Activated naive CD4-positive, alpha-beta T cell treated with anti-CD3 and anti-CD28 coated beads for 36 hours (primary cell): ENCODE measurements around the gene MAFB. TPM values are rescaled to one million over a fixed set of nuclear protein-coding genes. Genes with fewer than 3 reads are reported as not detected.

Source experiments
- CTCF ChIA-PET: fragments of 350-600 bp; sonication (Branson Sonifier 250); formaldehyde crosslinking; loops from one replicate; lab custom pipeline; 2021; ENCODE audit warnings: antibody characterized with exemption; lab: Charles Lee
- DNase-seq: peaks from one replicate; pipeline ENCODE4 v3.0.0-alpha.2; 2020
- H3K27ac Mint-ChIP-seq: one replicate; pipeline ENCODE4 v1.8.0; 2021; ENCODE audit warnings: mild to moderate bottlenecking, mixed read lengths
- H3K27me3 Mint-ChIP-seq: one replicate; pipeline ENCODE4 v1.8.0; 2021; ENCODE audit warnings: low read depth, mixed read lengths
- H3K36me3 Mint-ChIP-seq: one replicate; pipeline ENCODE4 v1.8.0; 2021; ENCODE audit warnings: low read depth, mixed read lengths
- H3K4me1 Mint-ChIP-seq: one replicate; pipeline ENCODE4 v1.8.0; 2021; ENCODE audit warnings: low read depth, mixed read lengths
- H3K4me3 Mint-ChIP-seq: one replicate; pipeline ENCODE4 v1.8.0; 2021; ENCODE audit warnings: mild to moderate bottlenecking, moderate library complexity, mixed read lengths
- H3K9me3 Mint-ChIP-seq: one replicate; pipeline ENCODE4 v1.8.0; 2021; ENCODE audit warnings: mixed read lengths
- intact Hi-C: fragments of 100-400 bp; cut with micrococcal nuclease; formaldehyde crosslinking; loops from one replicate; pipeline ENCODE4 v1.15.1; 2023
- total RNA-seq, 2 experiments: library from RNA; stranded (reverse); gene quantifications; one replicate each; pipeline ENCODE4 v1.2.3, GENCODE V29; 2021

Gene MAFB
- total RNA-seq, 2 experiments from 2014 or later, result not detected

DNA sequence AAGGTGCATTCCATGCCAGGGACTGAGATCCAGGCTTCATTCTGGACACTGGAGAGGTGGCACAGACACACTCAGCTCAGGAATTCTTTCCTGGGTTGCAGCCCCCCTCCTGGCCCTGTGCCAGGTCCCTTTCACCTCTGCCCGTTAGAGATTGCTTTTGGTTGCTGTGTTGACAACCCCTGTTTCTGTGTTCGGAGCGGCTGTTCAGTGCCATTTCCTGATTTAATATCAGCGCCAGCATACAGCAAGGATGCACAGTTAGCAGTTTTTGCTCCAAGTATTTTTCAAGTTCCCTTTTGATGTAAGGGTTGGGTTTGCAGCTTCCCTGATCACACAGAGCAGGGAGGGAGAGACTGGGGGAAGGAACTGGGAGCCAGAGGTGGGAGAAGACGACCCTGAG is 8.5 kb upstream of the MAFB start:
- Mint-ChIP-seq H3K27ac (no peak overlapping the region), H3K36me3 (no peaks in the 10 kb centered on the region), H3K27me3 (peaks cover 36% of the 10 kb centered on the region), H3K4me3 (no peak overlapping the region), H3K4me1 (no peaks in the 10 kb centered on the region), H3K9me3 (no peaks in the 10 kb centered on the region)
- intact Hi-C loops, result no loop called here
- DNase-seq, result no peak
- CTCF ChIA-PET, result no interaction called here

- CTCF ChIA-PET, result no interaction called here
- intact Hi-C loops, result no loop called here
- H3K4me1 Mint-ChIP-seq, result peaks cover under 1% of the 10 kb centered on the region
- no peaks in the 10 kb centered on the region for H3K9me3 Mint-ChIP-seq
- no peaks in the 10 kb centered on the region for H3K36me3 Mint-ChIP-seq
- peaks cover 59% of the 10 kb centered on the region for H3K27me3 Mint-ChIP-seq
- H3K4me3 Mint-ChIP-seq, result no peak overlapping the region
- H3K27ac Mint-ChIP-seq, result no peak overlapping the region
- no peak for DNase-seq
Measured at GRCh38 chr20:40695214-40695613, 6.2 kb upstream of the MAFB start.

- H3K27ac Mint-ChIP-seq, result no peak overlapping the region
- DNase-seq, result no peak
- CTCF ChIA-PET, result no interaction called here
- intact Hi-C loops, result loop anchor here (5.0 kb wide), 3 partner anchors 427 to 1427 kb away; no protein-coding TSS in a partner anchor
- H3K36me3 Mint-ChIP-seq, result no peaks in the 10 kb centered on the region
- peaks cover 68% of the 10 kb centered on the region for H3K27me3 Mint-ChIP-seq
- peaks cover 7% of the 10 kb centered on the region for H3K4me1 Mint-ChIP-seq
- H3K4me3 Mint-ChIP-seq, result no peak overlapping the region
- H3K9me3 Mint-ChIP-seq, result no peaks in the 10 kb centered on the region
Measured at GRCh38 chr20:40694246-40694645, 5.2 kb upstream of the MAFB start.

DNA sequence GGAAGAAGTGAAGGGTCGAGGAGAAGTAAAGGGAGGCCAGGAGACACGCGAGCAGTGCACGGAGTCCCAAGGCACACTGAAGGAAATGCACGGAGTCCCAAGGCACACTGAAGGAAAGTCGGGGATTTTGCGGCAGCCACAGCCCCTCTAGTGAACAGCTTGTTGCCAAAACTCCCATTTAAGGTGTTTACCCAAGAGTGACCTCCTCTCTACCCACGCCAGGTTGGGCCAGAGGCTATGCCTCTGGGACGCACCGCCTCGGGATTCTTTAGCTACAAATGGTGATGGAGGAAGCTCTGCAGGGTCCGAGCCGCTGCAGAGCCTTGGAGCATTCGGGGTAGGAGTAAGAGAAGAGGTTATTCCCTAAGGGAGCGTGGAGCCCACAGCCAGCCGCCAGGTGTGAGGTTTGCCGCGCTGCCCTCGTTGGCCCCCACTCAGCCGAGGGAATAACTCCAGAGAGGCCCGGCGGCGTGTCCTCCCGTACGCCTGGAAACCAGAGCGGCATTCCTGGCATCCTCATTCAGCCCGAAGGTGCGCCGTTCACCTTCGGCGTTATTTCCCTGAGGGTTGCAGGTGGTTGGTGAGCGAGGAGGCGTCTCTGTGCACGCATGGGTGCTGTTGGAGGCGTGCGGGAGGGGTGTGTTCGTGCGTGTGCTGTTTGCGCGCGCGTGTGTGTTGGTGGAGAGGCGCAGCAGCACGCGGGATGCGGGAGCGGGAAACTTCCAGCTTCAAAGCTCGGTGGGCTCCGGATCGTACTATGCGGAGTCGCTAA is 3.4 kb upstream of the MAFB start:
- Mint-ChIP-seq H3K36me3 (no peaks in the 10 kb centered on the region), H3K27ac (no peak overlapping the region), H3K9me3 (no peaks in the 10 kb centered on the region), H3K4me1 (peaks cover 11% of the 10 kb centered on the region), H3K4me3 (no peak overlapping the region), H3K27me3 (peaks cover 73% of the 10 kb centered on the region)
- CTCF ChIA-PET, result no interaction called here
- no peak for DNase-seq
- intact Hi-C loops, result loop anchor here (5.0 kb wide), 3 partner anchors 425 to 1425 kb away; no protein-coding TSS in a partner anchor

GRCh38 chr20:40691566-40692239 is 2.7 kb upstream of the MAFB start:
- intact Hi-C loops, result loop anchor here (2.0 to 5.0 kb wide), 4 partner anchors 424 to 1424 kb away; no protein-coding TSS in a partner anchor
- DNase-seq, result no peak
- peaks cover 75% of the 10 kb centered on the region for H3K27me3 Mint-ChIP-seq
- H3K27ac Mint-ChIP-seq, result no peak overlapping the region
- no peak overlapping the region for H3K4me3 Mint-ChIP-seq
- CTCF ChIA-PET, result no interaction called here
- no peaks in the 10 kb centered on the region for H3K36me3 Mint-ChIP-seq
- no peaks in the 10 kb centered on the region for H3K9me3 Mint-ChIP-seq
- H3K4me1 Mint-ChIP-seq, result peaks cover 11% of the 10 kb centered on the region

DNA sequence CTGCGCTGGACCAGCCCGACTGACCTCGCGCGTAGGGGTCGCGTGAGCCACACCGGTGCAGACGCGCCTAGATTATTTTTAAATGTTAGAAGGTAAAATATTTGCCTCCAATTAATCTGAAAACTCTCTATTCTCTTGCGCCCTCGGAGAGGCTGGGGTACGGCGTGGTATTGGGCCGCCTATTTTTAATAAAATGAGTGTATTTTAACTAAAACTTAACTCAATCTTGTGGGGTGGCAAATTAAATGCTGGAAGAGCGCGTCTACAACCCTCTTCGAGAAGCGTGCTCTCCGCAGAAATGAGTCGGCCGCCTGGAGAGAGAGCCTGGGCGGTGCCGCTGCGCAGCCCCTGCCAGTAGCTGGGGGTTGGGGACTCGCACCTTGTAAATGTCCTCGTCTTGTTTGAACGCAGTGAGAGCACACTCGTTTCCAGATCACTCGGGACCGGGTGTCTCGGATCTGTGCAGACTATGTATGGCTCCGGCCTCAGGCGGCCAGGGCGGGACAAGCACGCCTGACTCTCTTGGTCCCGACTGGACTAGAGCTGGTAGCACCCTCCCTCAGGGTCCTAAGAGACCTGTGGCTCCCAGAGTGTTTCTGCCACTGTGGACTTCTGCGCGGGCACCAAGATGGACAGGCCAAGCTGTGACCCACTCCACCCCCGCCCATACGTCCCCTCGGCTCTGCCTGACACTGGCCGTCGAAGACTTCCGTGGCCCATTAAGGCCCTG is 2.0 kb upstream of the MAFB start:
- Mint-ChIP-seq H3K4me3 (no peak overlapping the region), H3K27me3 (peaks cover 78% of the 10 kb centered on the region)

DNA sequence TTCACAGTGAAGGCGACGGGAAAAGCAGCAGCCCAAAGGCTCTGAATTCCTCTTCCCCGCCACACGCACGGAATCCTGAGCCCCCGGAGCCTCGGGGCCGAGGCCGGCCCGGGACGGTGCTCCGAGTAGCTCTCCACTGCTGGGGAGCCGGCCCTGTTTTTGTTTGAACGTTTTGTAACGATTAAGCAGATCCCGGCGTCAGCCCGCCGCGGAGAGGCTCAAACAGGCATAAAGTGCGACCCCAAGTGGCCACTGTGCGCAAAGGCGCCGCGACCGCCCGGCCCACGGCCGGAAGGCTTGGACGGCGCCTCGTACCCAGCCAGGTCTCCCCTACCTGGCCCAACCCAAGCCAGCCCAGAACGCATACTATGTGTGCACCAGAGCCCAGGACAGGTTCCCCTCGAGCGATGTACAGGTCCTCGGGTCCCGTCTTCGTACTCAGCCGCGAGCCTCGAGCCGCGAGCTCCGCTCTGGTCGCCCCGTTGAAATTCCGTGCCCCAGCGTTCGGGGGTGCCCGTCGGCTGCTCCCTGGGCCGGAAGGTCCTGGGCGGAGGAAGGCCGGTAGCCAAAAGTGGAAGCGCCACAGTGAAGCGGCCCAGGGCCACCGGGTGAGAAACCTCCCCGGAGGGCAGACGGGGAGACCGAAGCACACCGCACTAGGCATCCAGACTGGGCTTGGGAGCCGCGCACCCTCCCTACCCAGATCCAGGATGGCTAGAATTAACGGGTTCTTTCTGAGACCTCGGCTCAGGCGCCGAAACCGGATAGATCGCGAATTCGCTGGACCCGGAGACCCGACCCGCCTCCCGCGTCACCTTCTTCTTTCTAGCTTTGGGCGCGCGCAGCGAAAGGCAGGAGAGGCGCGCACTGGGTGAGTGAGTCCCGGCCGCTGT is 1.2 kb upstream of the MAFB start:
- Mint-ChIP-seq H3K9me3 (no peaks in the 10 kb centered on the region), H3K4me1 (peaks cover 11% of the 10 kb centered on the region), H3K27ac (no peak overlapping the region), H3K4me3 (peak overlapping the region; percentile 64), H3K27me3 (peaks cover 76% of the 10 kb centered on the region), H3K36me3 (no peaks in the 10 kb centered on the region)
- DNase-seq, result peak; percentile 85
- CTCF ChIA-PET, result interaction anchor here (0.7 to 1.1 kb wide), 2 partner anchors 253 to 1421 kb away, joined by 3 to 4 read pairs; no protein-coding TSS in a partner anchor
- intact Hi-C loops, result loop anchor here (2.0 to 5.0 kb wide), 6 partner anchors 272 to 1963 kb away; no protein-coding TSS in a partner anchor

More for the DNA sequence above, 2.0 kb upstream of the MAFB start:
- no peak overlapping the region for H3K27ac Mint-ChIP-seq
- no peaks in the 10 kb centered on the region for H3K36me3 Mint-ChIP-seq
- intact Hi-C loops, result loop anchor here (2.0 to 5.0 kb wide), 4 partner anchors 424 to 1424 kb away; no protein-coding TSS in a partner anchor
- H3K4me1 Mint-ChIP-seq, result peaks cover 11% of the 10 kb centered on the region
- CTCF ChIA-PET, result no interaction called here
- DNase-seq, result no peak
- no peaks in the 10 kb centered on the region for H3K9me3 Mint-ChIP-seq

- CTCF ChIA-PET, result interaction anchor here (0.6 kb wide), 2 partner anchors 44 to 618 kb away, joined by 4 read pairs; no protein-coding TSS in a partner anchor
- no peak overlapping the region for H3K27ac Mint-ChIP-seq
- H3K27me3 Mint-ChIP-seq, result peaks cover 76% of the 10 kb centered on the region
- no peak for DNase-seq
- intact Hi-C loops, result loop anchor here (5.0 kb wide), 2 partner anchors 274 to 1961 kb away; no protein-coding TSS in a partner anchor
- no peaks in the 10 kb centered on the region for H3K9me3 Mint-ChIP-seq
- no peaks in the 10 kb centered on the region for H3K36me3 Mint-ChIP-seq
- H3K4me3 Mint-ChIP-seq, result peak overlapping the region; percentile 45
- H3K4me1 Mint-ChIP-seq, result peaks cover 17% of the 10 kb centered on the region
Measured at GRCh38 chr20:40688129-40689099, 622 bp downstream of the MAFB start.

- peaks cover 76% of the 10 kb centered on the region for H3K27me3 Mint-ChIP-seq
- H3K4me1 Mint-ChIP-seq, result peaks cover 20% of the 10 kb centered on the region
- H3K4me3 Mint-ChIP-seq, result no peak overlapping the region
- H3K36me3 Mint-ChIP-seq, result no peaks in the 10 kb centered on the region
- H3K27ac Mint-ChIP-seq, result no peak overlapping the region
- CTCF ChIA-PET, result interaction anchor here (0.7 kb wide), 1 partner anchor 1440 kb away, joined by 3 read pairs; no protein-coding TSS in a partner anchor
- H3K9me3 Mint-ChIP-seq, result no peaks in the 10 kb centered on the region
- no peak for DNase-seq
- intact Hi-C loops, result loop anchor here (5.0 kb wide), 2 partner anchors 275 to 1960 kb away; no protein-coding TSS in a partner anchor
Measured at GRCh38 chr20:40687384-40688128, 1.5 kb downstream of the MAFB start.

DNA sequence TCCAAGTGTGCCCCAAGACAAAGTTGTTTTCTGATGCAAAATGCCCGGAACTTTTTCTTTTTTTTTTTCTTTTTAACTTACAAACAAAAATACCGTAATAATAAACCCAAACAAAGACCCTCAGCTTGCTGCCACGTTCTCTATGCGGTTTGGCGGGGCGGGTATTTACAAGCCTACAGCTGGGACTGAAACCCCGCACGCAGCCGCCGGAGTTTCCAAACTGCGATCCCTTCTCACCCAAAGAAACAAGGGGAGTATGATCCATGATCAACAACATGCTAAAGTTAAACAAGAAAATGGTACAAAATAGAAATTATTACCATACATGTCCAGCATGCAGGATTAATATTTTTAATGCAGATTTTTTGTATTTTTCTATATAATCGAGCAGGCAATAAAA is 2.1 kb downstream of the MAFB start:
- CTCF ChIA-PET, result interaction anchor here (0.7 kb wide), 1 partner anchor 1439 kb away, joined by 3 read pairs; no protein-coding TSS in a partner anchor
- H3K9me3 Mint-ChIP-seq, result no peaks in the 10 kb centered on the region

More for the DNA sequence above, 2.1 kb downstream of the MAFB start:
- no peaks in the 10 kb centered on the region for H3K36me3 Mint-ChIP-seq
- H3K4me1 Mint-ChIP-seq, result peaks cover 20% of the 10 kb centered on the region
- no peak overlapping the region for H3K27ac Mint-ChIP-seq
- intact Hi-C loops, result loop anchor here (5.0 kb wide), 2 partner anchors 275 to 1960 kb away; no protein-coding TSS in a partner anchor
- no peak for DNase-seq
- H3K27me3 Mint-ChIP-seq, result peaks cover 75% of the 10 kb centered on the region
- no peak overlapping the region for H3K4me3 Mint-ChIP-seq
